ENCODE measurements around the gene ANKRD13C.
"Not testable (repeated sequence)": the region's sequence is repeated elsewhere in the genome, so short reads cannot be mapped to it uniquely, and the experiment has no call there.

ANKRD13C gene

GRCh38 chr1:70354332-70355110 is at the start of gene ANKRD13C:
Gene ANKRD13C (minus strand): TSS chr1:70354722. CDS start chr1:70354408, 314 bp downstream.
- peak; percentile 70 to 76 for DNase-seq (ENCODE audit: low read depth in 1 of 2, low spot score in 1 of 2)

DNA sequence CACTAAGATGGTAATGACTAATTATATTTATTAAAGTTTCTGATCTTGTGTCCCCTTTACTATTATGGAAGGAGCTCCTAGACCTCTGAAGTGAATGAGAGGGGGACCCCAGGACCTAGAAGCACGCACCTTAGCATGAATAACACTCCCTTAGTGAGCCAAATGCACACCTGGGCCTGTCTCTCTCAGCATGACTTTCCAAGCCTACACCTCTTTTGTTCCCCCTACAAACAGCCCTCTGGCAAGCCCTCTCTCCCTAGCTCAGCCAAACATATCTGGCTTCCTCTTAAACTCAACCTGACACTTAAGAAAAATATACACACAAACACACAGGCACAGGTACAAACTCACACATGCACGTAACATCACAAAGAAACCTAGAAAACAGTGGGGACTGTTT is 49.2 kb upstream of the ANKRD13C start:
- DNase-seq (ENCODE audit: low read depth in 1 of 2, low spot score in 1 of 2), result no peak

- no peak for DNase-seq (ENCODE audit: low read depth in 1 of 2, low spot score in 1 of 2)
Measured at GRCh38 chr1:70401974-70402373, 47.5 kb upstream of the ANKRD13C start.

GRCh38 chr1:70400335-70400734 is 45.8 kb upstream of the ANKRD13C start:
- no peak for DNase-seq (ENCODE audit: low read depth in 1 of 2, low spot score in 1 of 2)

GRCh38 chr1:70397013-70397412 is 42.5 kb upstream of the ANKRD13C start:
- no peak for DNase-seq (ENCODE audit: low read depth in 1 of 2, low spot score in 1 of 2)

GRCh38 chr1:70396607-70397006 is 42.1 kb upstream of the ANKRD13C start:
- DNase-seq (ENCODE audit: low read depth in 1 of 2, low spot score in 1 of 2), result no peak

- no peak for DNase-seq (ENCODE audit: low read depth in 1 of 2, low spot score in 1 of 2)
Measured at GRCh38 chr1:70392626-70393025, 38.1 kb upstream of the ANKRD13C start.

DNA sequence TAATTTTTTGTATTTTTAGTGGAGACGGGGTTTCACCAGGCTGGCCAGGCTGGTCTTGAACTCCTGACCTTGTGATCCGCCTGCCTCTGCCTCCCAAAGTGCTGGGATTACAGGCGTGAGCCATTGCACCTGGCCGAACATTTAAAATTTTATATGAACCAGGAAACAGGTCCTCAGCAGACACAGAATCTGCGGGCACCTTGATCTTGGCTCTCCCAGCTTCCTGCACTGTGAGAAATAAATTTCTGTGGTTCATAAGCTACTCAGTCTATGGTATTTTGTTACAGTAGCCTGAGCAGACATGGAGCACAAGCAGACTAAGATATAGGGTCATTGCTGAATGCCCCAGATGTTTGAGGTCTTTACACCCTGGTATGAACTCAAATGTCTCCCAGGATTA is 33.0 kb upstream of the ANKRD13C start:
- DNase-seq (ENCODE audit: low read depth in 1 of 2, low spot score in 1 of 2), result no peak

- no peak for DNase-seq (ENCODE audit: low read depth in 1 of 2, low spot score in 1 of 2)
Measured at GRCh38 chr1:70386121-70386520, 31.6 kb upstream of the ANKRD13C start.

DNA sequence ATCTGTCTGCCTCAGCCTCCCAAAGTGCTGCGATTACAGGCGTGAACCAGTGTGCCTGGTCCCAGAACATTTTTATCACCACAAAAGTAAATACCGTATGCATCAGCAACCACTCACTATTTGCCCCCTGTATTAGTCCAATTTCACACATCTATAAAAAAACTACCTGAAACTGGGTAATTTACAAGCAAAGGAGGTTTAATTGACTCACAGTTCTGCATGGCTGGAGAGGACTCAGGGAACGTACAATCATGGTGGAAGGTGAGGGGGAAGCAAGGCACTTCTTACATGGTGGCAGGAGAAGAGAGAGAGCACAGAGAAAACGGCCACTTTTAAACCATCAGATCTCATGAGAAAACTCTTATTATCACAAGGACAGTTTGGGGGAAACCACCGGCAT is 31.0 kb upstream of the ANKRD13C start:
- no peak for DNase-seq (ENCODE audit: low read depth in 1 of 2, low spot score in 1 of 2)

DNA sequence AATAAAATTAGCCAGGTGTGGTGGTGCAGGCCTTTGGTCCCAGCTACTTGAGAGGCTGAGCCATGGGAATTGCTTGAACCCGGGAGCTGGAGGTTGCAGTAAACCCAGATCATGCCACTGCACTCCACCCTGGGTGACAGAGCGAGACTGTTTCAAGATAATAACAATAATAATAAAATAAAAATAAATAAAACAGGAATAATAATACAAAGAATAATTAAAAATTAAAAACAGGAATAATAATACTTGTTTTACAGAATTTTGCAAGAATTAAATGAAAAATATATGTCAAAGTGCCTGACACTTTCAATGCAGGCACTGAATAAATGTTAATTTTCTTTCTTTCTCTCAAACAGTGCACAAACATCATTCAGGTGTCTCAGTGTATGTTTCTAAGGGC is 30.0 kb upstream of the ANKRD13C start:
- DNase-seq (ENCODE audit: low read depth in 1 of 2, low spot score in 1 of 2), result no peak

- no peak for DNase-seq (ENCODE audit: low read depth in 1 of 2, low spot score in 1 of 2)
Measured at GRCh38 chr1:70383483-70383882, 29.0 kb upstream of the ANKRD13C start.

DNA sequence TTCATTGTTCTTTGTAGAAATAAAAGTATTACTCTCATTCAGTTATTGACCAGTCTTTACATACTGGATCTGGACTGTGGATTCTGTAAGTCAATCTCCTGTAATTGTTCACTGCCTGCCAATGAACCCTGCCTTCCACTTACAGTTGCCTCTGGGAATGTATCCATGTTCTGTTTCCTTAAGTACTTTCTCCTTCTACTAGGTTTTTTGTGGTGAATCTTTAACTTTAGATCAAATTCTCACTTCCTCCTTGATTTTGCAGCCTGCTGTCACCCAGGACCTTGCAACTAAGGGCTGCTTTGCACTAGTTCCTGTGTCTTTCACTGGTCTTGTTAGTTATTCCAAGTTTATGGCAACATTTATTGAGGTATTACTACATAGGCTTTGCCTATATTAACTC is 28.2 kb upstream of the ANKRD13C start:
- DNase-seq (ENCODE audit: low read depth in 1 of 2, low spot score in 1 of 2), result no peak

GRCh38 chr1:70376196-70376595 is 21.7 kb upstream of the ANKRD13C start:
- DNase-seq (ENCODE audit: low read depth in 1 of 2, low spot score in 1 of 2), result no peak

GRCh38 chr1:70373580-70373979 is 19.1 kb upstream of the ANKRD13C start:
- DNase-seq (ENCODE audit: low read depth in 1 of 2, low spot score in 1 of 2), result not testable (repeated sequence)

GRCh38 chr1:70372426-70372825 is 17.9 kb upstream of the ANKRD13C start:
- no peak for DNase-seq (ENCODE audit: low read depth in 1 of 2, low spot score in 1 of 2)

- DNase-seq (ENCODE audit: low read depth in 1 of 2, low spot score in 1 of 2), result not testable (repeated sequence)
Measured at GRCh38 chr1:70371586-70371985, 17.1 kb upstream of the ANKRD13C start.

GRCh38 chr1:70367397-70367796 is 12.9 kb upstream of the ANKRD13C start:
- not testable (repeated sequence) for DNase-seq (ENCODE audit: low read depth in 1 of 2, low spot score in 1 of 2)

GRCh38 chr1:70366997-70367396 is 12.5 kb upstream of the ANKRD13C start:
- not testable (repeated sequence) for DNase-seq (ENCODE audit: low read depth in 1 of 2, low spot score in 1 of 2)

- DNase-seq (ENCODE audit: low read depth in 1 of 2, low spot score in 1 of 2), result not testable (repeated sequence)
Measured at GRCh38 chr1:70366425-70366952, 12.0 kb upstream of the ANKRD13C start.

DNA sequence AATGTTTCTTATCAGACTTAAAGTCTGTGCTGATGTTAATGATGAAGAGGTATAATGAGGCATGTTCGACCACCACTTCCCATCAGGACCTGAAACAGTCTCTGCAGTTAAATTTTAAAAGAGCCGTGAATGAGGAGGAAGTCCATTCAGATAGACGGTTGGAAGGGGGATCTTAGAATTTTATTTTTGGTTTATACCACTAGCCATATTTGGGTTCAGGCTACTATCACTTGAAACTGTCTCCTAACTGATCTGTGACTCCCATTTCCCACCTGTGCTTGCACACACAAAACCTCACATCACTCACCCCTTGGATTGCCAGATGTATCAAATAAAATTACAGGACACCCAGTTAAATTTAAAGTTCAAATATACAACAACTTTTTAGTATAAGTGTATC is 9.9 kb upstream of the ANKRD13C start:
- DNase-seq (ENCODE audit: low read depth in 1 of 2, low spot score in 1 of 2), result no peak

GRCh38 chr1:70361727-70362398 is 7.3 kb upstream of the ANKRD13C start:
- DNase-seq (ENCODE audit: low read depth in 1 of 2, low spot score in 1 of 2), result no peak
